K562 (cell line): Measurements from ENCODE around the gene PDIA5. TPM values are rescaled to one million over a fixed set of nuclear protein-coding genes. Genes with fewer than 3 reads are reported as not detected.

Experiments used
- ATAC-seq: fragments of 200-7000 bp; cut with Tn5 transposase; 3 replicates; pipeline ENCODE4 v1.9.1; 2020; ENCODE audit warnings: moderate library complexity
- BruUV-seq: library from RNA; stranded (reverse); fragments of 400-500 nt; replicated peaks from 2 replicates; lab custom pipeline; 2021; lab: Mats Ljungman, UMichigan
- CTCF ChIA-PET: fragments of 300-600 bp; formaldehyde crosslinking; extraction: SDS; loops from one replicate; lab custom pipeline; 2021; ENCODE audit warnings: low intra/inter-chr PET ratio; lab: Yijun Ruan, JAX
- POLR2A ChIA-PET: fragments of 300-600, 350-650 bp; sonication (Branson Sonifier 250); formaldehyde crosslinking; extraction: SDS; loops from one replicate; lab custom pipeline; 2021; ENCODE audit warnings: antibody characterized with exemption, inconsistent platforms; lab: Yijun Ruan, JAX
- DNase-seq, 4 experiments: peaks; one replicate each; pipeline versions ENCODE4 v3.0.0 to v3.0.0-alpha.2; 2011 to 2018; ENCODE audit warnings: low spot score in 3 of 4, mixed read lengths in 3 of 4; ENCODE audit errors: extremely low read depth in 1 of 4
- FAIRE-seq: peaks from 2 replicates; lab custom pipeline; 2011; peaks lifted over from hg19 to GRCh38; lab: Jason Lieb, UNC
- H2AFZ ChIP-seq: 2 replicates; pipeline ENCODE4 v1.6.0; 2011; ENCODE audit warnings: low read depth, low read length, control low read depth, inconsistent platforms
- H3K27ac ChIP-seq: fragments of 200-600 bp; 3 replicates; pipeline ENCODE4 v1.8.0; 2011; ENCODE audit warnings: low read depth, mild to moderate bottlenecking, control low read depth, inconsistent platforms, low read length, moderate library complexity, mixed read lengths; ENCODE audit errors: extremely low read depth
- H3K27me3 ChIP-seq, 2 experiments: fragments of 300-600 bp in 1 of 2; 2 replicates in 1 of 2; 3 replicates in 1 of 2; pipeline versions ENCODE4 v1.6.0 to v1.8.0; 2011; ENCODE audit warnings: inconsistent platforms in 2 of 2, low read length in 2 of 2, mild to moderate bottlenecking in 1 of 2, mixed read lengths in 1 of 2, moderate library complexity in 1 of 2; ENCODE audit not compliant: control insufficient read depth in 2 of 2, insufficient read depth in 2 of 2
- H3K36me3 ChIP-seq: fragments of 300-600 bp; 3 replicates; pipeline ENCODE4 v1.8.0; 2011; ENCODE audit warnings: mild to moderate bottlenecking, low read length, inconsistent platforms; ENCODE audit not compliant: control insufficient read depth, insufficient read depth
- H3K4me1 ChIP-seq, 2 experiments: fragments of 200-600 bp in 1 of 2; replicated peaks in 1 of 2; 2 replicates in 1 of 2; 3 replicates in 1 of 2; pipeline versions ENCODE4 v1.5.1 to v1.8.0; 2011; ENCODE audit warnings: inconsistent platforms in 2 of 2, low read length in 2 of 2, mild to moderate bottlenecking in 1 of 2, mixed read lengths in 1 of 2, moderate library complexity in 1 of 2; ENCODE audit not compliant: control insufficient read depth in 2 of 2, insufficient read depth in 2 of 2
- H3K4me2 ChIP-seq: 2 replicates; pipeline ENCODE4 v1.6.1; 2011; ENCODE audit warnings: low read length, control low read depth, inconsistent platforms, mixed read lengths; ENCODE audit not compliant: insufficient read depth
- H3K4me3 ChIP-seq: fragments of 200-600 bp; sonication (generic), shearing (Covaris generic); 2 replicates; pipeline ENCODE4 v1.5.1; 2016; ENCODE audit warnings: control low read depth, inconsistent platforms
- H3K79me2 ChIP-seq: fragments of 200-600 bp; 3 replicates; pipeline ENCODE4 v1.8.0; 2011; ENCODE audit warnings: low read length, inconsistent platforms; ENCODE audit not compliant: control insufficient read depth, insufficient read depth
- H3K9ac ChIP-seq, 2 experiments: 2 replicates each; pipeline versions ENCODE4 v1.6.0 to v1.6.1; 2011; ENCODE audit warnings: low read depth in 2 of 2, low read length in 2 of 2, control low read depth in 1 of 2, inconsistent platforms in 1 of 2, mild to moderate bottlenecking in 1 of 2, mixed read lengths in 1 of 2; ENCODE audit not compliant: insufficient read depth in 1 of 2
- H3K9me1 ChIP-seq: one replicate; pipeline ENCODE4 v1.6.0; 2011; ENCODE audit warnings: inconsistent platforms, mild to moderate bottlenecking, low read length, moderate library complexity; ENCODE audit not compliant: control insufficient read depth, insufficient read depth
- H3K9me3 ChIP-seq: replicated peaks from 2 replicates; pipeline ENCODE4 v1.5.1; 2011; ENCODE audit warnings: low read depth, low read length, inconsistent platforms; ENCODE audit not compliant: control insufficient read depth, insufficient read depth
- H4K20me1 ChIP-seq: replicated peaks from 2 replicates; pipeline ENCODE4 v1.6.1; 2011; ENCODE audit warnings: low read length, inconsistent platforms, mixed read lengths; ENCODE audit not compliant: control insufficient read depth, insufficient read depth
- CHD4 ChIP-seq: fragments of 200-600 bp; sonication (generic); IDR thresholded peaks from 3 replicates; pipeline ENCODE4 v1.6.1; 2012; ENCODE audit warnings: low read depth, mild to moderate bottlenecking, mixed read lengths, low read length, inconsistent platforms; ENCODE audit not compliant: insufficient read depth, insufficient replicate concordance, poor library complexity, severe bottlenecking
- CSDE1 ChIP-seq, 2 experiments: fragments of 450-650 bp; IDR thresholded peaks; 2 replicates each; pipeline ENCODE4 v1.6.1; 2016; ENCODE audit warnings: mild to moderate bottlenecking in 1 of 2
- KDM2B ChIP-seq: fragments of 250-450 bp; sonication (Bioruptor Pico); IDR thresholded peaks from 2 replicates; pipeline ENCODE4 v1.8.0; 2021; ENCODE audit warnings: mild to moderate bottlenecking, moderate library complexity
- RBM17 ChIP-seq: fragments of 200-400 bp; formaldehyde crosslinking; IDR thresholded peaks from 2 replicates; pipeline ENCODE4 v1.6.1; 2017; ENCODE audit warnings: low read depth, mild to moderate bottlenecking, low read length, borderline replicate concordance
- WGBS: fragments of 100-300 bp; shearing (Covaris generic); methylation state at CpG from one replicate; pipeline ENCODE4 v1.1.6; 2016; ENCODE audit warnings: low coverage, mixed read lengths; ENCODE audit not compliant: insufficient coverage; ENCODE audit errors: missing lambda C conversion rate; 5-methylcytosine and 5-hydroxymethylcytosine counted together
- in situ Hi-C: fragments of 300-500 bp; cut with MboI; formaldehyde crosslinking; loops from 4 replicates; pipeline ENCODE4 v1.15.0; 2018; ENCODE audit warnings: inconsistent platforms, mixed read lengths
- intact Hi-C: fragments of 100-400 bp; cut with micrococcal nuclease; formaldehyde crosslinking; loops from 2 replicates; pipeline ENCODE4 v1.14.2; 2022
- polyA plus RNA-seq, 8 experiments: library from polyadenylated mRNA; depleted of rRNA in 4 of 8; stranded (reverse) in 5 of 8; unstranded in 3 of 8; fragments of >200 nt; fragmentation: Nextera tagmentation in 2 of 8; fragmentation: Illumina TruSeq in 1 of 8; extraction: Ambion mirVana in 2 of 8; extraction: Trizol in 1 of 8; gene quantifications; 2 replicates each; pipeline versions ENCODE4 v1.2.1 to v1.2.3, GENCODE V29; 2011 to 2014; ENCODE audit warnings: inconsistent platforms in 1 of 8, missing spikeins in 1 of 8
- total RNA-seq, 7 experiments: library from RNA; depleted of rRNA in 6 of 7; stranded (reverse); fragments of >200 nt in 6 of 7; fragmentation: Illumina TruSeq in 2 of 7; extraction: Trizol in 2 of 7; gene quantifications; 2 replicates each; pipeline versions ENCODE4 v1.2.1 to v1.2.3, GENCODE V29; 2011 to 2021; ENCODE audit warnings: low replicate concordance in 1 of 7
- TF ChIP-seq, protein P1 (sequence below): fragments of 450-650 bp; IDR thresholded peaks from 2 replicates; pipeline ENCODE4 v1.6.1; 2016; ENCODE audit warnings: borderline replicate concordance
- TF ChIP-seq, protein P2 (sequence below): fragments of 450-650 bp; IDR thresholded peaks from 2 replicates; pipeline ENCODE4 v1.6.1; 2016; ENCODE audit warnings: missing biosample characterization, missing genetic modification characterization
- TF ChIP-seq, protein P3 (sequence below): fragments of 450-650 bp; IDR thresholded peaks from 2 replicates; pipeline ENCODE4 v1.6.1; 2016; ENCODE audit warnings: antibody characterized with exemption

PDIA5 gene
- total and polyA plus RNA-seq, 9 of the 15 experiments (the other 6 are each of a cell fraction or from before 2014, with no cell fraction given): 3.4 to 31.8 (median 19.6) TPM

DNA sequence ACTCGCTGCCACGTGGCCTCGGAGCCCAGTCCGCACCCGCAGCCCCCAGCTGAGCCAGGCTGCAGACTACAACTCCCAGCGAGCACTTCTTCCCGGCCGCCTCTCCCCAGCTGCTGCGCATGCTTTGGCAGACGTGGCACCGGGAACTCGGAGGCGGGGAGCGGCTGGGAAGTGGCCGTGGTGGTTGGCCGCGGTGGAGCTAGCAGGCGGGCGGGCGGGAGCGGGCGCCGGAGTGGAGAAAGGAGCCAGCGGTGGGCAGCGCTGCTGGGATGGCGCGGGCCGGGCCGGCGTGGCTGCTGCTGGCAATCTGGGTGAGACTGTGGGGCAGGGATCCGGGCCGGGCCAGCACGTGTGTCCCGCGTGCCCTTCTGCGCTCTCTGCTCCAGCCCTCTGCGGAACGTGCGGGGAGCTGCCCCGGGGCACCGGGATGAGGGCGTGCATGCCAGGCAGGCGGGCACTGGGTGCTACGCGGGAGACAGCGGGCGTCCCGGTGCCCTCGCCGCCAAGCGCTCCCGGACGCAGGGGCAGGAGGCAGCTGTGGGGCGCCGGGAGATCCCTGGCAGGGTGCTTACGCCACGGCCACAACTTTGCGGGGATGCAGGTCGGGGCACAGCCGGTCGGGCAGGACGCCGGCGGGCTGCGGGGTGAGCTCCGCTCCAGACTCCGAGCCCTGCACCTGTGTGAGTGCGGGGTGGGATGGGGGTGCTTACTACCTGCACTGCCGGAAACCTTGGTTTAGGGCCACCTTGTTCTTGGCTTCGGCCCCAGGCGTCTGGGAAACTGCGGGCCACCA, at the start of gene PDIA5 (continued):
- TF ChIP-seq, protein P1, sequence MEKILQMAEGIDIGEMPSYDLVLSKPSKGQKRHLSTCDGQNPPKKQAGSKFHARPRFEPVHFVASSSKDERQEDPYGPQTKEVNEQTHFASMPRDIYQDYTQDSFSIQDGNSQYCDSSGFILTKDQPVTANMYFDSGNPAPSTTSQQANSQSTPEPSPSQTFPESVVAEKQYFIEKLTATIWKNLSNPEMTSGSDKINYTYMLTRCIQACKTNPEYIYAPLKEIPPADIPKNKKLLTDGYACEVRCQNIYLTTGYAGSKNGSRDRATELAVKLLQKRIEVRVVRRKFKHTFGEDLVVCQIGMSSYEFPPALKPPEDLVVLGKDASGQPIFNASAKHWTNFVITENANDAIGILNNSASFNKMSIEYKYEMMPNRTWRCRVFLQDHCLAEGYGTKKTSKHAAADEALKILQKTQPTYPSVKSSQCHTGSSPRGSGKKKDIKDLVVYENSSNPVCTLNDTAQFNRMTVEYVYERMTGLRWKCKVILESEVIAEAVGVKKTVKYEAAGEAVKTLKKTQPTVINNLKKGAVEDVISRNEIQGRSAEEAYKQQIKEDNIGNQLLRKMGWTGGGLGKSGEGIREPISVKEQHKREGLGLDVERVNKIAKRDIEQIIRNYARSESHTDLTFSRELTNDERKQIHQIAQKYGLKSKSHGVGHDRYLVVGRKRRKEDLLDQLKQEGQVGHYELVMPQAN: peak; percentile 67; the same call in 1 of the 2 replicates
- TF ChIP-seq, protein P2, sequence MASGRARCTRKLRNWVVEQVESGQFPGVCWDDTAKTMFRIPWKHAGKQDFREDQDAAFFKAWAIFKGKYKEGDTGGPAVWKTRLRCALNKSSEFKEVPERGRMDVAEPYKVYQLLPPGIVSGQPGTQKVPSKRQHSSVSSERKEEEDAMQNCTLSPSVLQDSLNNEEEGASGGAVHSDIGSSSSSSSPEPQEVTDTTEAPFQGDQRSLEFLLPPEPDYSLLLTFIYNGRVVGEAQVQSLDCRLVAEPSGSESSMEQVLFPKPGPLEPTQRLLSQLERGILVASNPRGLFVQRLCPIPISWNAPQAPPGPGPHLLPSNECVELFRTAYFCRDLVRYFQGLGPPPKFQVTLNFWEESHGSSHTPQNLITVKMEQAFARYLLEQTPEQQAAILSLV (tag): no peak
- TF ChIP-seq, protein P3, sequence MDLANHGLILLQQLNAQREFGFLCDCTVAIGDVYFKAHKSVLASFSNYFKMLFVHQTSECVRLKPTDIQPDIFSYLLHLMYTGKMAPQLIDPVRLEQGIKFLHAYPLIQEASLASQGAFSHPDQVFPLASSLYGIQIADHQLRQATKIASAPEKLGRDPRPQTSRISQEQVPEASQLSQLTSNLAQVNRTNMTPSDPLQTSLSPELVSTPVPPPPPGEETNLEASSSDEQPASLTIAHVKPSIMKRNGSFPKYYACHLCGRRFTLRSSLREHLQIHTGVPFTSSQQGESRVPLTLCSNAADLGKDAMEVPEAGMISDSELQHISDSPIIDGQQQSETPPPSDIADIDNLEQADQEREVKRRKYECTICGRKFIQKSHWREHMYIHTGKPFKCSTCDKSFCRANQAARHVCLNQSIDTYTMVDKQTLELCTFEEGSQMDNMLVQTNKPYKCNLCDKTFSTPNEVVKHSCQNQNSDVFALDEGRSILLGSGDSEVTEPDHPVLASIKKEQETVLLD: peak; percentile 74

DNA sequence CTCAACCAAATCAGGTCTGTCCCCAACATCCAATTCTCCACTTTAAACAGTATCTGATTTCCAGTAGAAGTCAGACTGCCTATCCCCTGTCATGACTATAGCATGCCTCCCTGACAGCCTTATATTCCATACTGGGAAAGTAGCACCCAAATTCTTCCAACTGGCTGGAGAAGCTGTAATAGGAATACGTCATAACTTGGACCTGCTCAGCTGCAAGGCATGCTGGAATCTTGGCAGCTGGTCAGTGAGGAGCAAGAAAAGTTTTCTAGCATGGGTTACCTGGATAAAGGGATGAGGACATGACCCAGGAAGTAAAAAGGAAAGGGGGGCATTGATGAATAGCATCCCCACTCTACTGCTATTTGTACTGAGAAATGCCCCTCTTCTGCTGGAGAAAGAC, 48.1 kb upstream of the PDIA5 start:
- no peaks in the 10 kb centered on the region for H3K9me3 ChIP-seq
- in situ Hi-C loops: no loop called here

More for the DNA sequence above, 48.1 kb upstream of the PDIA5 start:
- H3K79me2 ChIP-seq: no peaks in the 10 kb centered on the region
- no peak for FAIRE-seq
- no peak overlapping the region for H3K4me2 ChIP-seq
- no peak overlapping the region for H3K9ac ChIP-seq
- ChIA-PET POLR2A (no interaction called here), CTCF (no interaction called here)
- H2AFZ ChIP-seq: no peak overlapping the region
- DNase-seq: no peak
- H3K4me1 ChIP-seq: no peaks in the 10 kb centered on the region
- no peak overlapping the region for H3K4me3 ChIP-seq
- ATAC-seq: no peak
- H4K20me1 ChIP-seq: no peaks in the 10 kb centered on the region
- H3K27ac ChIP-seq: no peak overlapping the region
- intact Hi-C loops: no loop called here
- no peak for TF ChIP-seq CSDE1 (IDR thresholded peaks at IDR 0.05)
- no peak for TF ChIP-seq KDM2B (CRISPR knock-in tag)
- TF ChIP-seq CHD4: no peak
- TF ChIP-seq RBM17: no peak
- H3K27me3 ChIP-seq: peaks cover 15 to 37% of the 10 kb centered on the region in 2 experiments; a peak in 4 of 5 replicates
- no peaks in the 10 kb centered on the region for H3K9me1 ChIP-seq
- WGBS: 0% methylated on average over 1 of the region's 1 CpG
- H3K36me3 ChIP-seq: no peaks in the 10 kb centered on the region
- no TSS peak for BruUV-seq
